Measurements from ENCODE around the gene CYTL1. TPM values are rescaled to one million over a fixed set of nuclear protein-coding genes. Genes with fewer than 3 reads are reported as not detected.

Gene CYTL1
- total RNA-seq, 2 donors from 2014 or later, result not detected

DNA sequence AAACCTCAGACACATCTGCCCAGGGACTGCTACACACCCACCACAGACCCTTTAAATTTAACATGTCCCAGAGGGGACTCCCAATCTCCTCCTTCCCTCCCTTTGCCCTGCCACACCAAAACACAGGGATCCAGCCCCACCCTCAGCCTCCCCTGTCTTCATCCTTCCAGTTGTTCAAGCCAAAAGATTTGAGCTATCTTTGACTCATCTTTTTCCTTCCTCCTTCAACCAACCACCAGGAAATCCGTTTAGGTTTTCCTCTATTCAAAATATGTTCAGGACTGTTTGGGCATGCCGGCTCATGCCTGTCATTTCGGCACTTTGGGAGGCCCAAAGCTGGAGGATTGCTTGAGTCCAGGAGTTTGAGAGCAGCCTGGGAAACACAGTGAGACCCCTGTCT lies 25.1 kb upstream of the CYTL1 start:
- H3K36me3 Mint-ChIP-seq (ENCODE audit: insufficient read depth in 2 of 2), result no peaks in the 10 kb centered on the region

DNA sequence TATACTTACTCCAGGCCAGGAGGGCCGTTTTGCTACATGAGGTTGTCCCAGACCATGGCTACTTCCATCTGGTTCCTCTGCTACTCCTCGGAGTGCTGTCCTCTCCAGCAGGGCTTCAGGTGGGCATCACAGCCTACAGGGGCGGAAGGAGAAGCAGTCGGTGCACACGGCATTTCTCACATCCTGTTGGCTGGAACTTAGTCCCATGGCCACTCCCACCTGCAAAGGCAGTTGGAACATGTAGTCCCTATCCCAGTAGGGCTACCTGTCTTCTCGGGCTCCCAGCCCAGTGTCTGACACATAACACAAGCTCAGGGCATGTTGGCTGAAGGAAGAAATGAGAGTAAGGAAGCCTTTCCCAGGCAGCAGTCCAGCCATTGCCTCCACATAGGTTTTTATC lies 24.3 kb upstream of the CYTL1 start:
- Mint-ChIP-seq H3K9me3 (no peaks in the 10 kb centered on the region), H3K36me3 (ENCODE audit: insufficient read depth in 2 of 2) (no peaks in the 10 kb centered on the region), H3K4me3 (no peak overlapping the region), H3K27ac (no peak overlapping the region), H3K4me1 (ENCODE audit: low read depth) (no peaks in the 10 kb centered on the region), H3K27me3 (ENCODE audit: low read depth) (peaks cover 37% of the 10 kb centered on the region)
- ATAC-seq (replicated peaks in 1 of 2), result no peak
- no peak for DNase-seq

More for the DNA sequence above, 25.1 kb upstream of the CYTL1 start:
- H3K27ac Mint-ChIP-seq, result no peak overlapping the region
- no peak for DNase-seq
- H3K27me3 Mint-ChIP-seq (ENCODE audit: low read depth), result peaks cover 41% of the 10 kb centered on the region
- no peak for ATAC-seq (replicated peaks in 1 of 2)
- no peaks in the 10 kb centered on the region for H3K4me1 Mint-ChIP-seq (ENCODE audit: low read depth)
- no peak overlapping the region for H3K4me3 Mint-ChIP-seq
- H3K9me3 Mint-ChIP-seq, result no peaks in the 10 kb centered on the region

DNA sequence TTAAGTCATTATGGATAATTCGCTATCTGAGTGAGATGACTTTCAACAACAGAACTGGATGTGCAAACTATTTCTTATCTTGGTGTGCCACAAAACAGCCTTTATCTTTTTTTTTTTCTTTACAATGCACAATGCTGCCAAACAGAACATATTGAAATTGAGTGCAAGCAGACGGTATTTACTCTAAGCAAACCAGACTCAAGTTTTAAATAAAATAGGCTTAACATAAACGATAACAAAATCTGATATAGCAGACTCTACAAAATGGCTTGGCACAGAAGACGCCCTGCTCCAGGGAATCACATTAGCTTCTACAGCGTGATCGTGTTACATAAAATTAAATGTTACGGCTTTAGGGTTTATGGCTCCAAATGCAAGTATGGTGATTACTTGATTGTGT lies 22.4 kb upstream of the CYTL1 start:
- ATAC-seq (replicated peaks in 1 of 2), result no peak
- H3K9me3 Mint-ChIP-seq, result no peaks in the 10 kb centered on the region

DNA sequence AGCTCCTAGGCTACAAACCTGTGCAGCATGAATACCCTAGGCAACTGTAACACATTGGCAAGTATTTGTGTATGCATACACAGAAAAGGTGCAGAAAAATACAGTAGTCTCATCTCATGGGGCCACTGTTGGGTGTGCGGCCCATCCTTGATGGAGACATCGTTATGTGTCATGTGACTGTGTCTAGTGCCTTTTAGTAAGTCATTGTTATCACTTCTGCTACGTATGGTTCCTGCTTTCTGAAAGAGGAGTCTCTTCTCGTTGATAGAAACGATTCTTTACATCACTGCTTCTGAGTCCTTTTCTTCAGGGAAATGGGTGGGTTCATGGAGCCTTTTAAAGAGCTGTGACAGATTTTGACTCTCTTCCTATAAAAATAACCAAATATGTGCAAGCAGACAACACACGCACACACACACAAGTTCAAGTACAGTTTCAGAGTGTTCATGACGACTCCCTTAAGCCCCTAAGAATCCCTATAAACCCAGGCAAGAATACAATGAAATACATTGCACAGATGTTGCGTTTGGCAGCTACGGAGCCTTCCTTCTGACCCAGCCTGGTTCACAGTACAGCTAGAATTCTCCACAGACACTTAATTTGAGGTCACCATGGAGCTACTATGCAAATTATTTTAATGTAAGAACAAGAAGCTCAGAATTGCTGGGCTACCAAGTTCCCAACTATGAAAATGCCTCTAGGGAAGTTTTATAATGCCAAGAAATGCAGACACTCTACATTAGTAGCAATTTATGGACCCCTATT lies 21.8 kb upstream of the CYTL1 start:
- Mint-ChIP-seq H3K27ac (no peak overlapping the region), H3K4me1 (ENCODE audit: low read depth) (no peaks in the 10 kb centered on the region), H3K4me3 (no peak overlapping the region), H3K36me3 (ENCODE audit: insufficient read depth in 2 of 2) (no peaks in the 10 kb centered on the region), H3K27me3 (ENCODE audit: low read depth) (peaks cover 27% of the 10 kb centered on the region), H3K9me3 (no peaks in the 10 kb centered on the region)
- ATAC-seq (replicated peaks in 1 of 2) (no peak), DNase-seq (no peak)

More for the DNA sequence above, 22.4 kb upstream of the CYTL1 start:
- no peak for DNase-seq
- no peak overlapping the region for H3K27ac Mint-ChIP-seq
- no peak overlapping the region for H3K4me3 Mint-ChIP-seq
- H3K36me3 Mint-ChIP-seq (ENCODE audit: insufficient read depth in 2 of 2), result no peaks in the 10 kb centered on the region
- no peaks in the 10 kb centered on the region for H3K4me1 Mint-ChIP-seq (ENCODE audit: low read depth)
- peaks cover 31% of the 10 kb centered on the region for H3K27me3 Mint-ChIP-seq (ENCODE audit: low read depth)

DNA sequence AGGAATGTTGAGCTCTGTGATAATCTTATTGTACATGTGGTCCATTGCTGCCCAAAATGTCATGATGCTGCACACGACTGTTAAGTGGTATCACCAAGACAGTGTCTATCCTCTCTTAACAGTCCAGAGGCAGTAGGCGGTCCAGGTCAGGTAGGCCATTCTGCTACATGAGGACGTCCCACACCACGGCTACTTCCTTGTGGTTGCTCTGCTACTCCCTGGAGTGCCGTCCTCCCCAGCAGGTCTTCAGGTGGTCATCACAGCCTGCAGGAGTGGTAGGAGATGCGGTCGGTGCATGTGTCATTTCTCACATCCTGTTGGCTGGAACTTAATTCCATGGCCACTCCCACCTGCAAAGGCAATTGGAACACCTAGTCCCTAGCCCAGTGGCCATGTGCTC lies 20.5 kb upstream of the CYTL1 start:
- H3K27ac Mint-ChIP-seq, result no peak overlapping the region
- H3K27me3 Mint-ChIP-seq (ENCODE audit: low read depth), result peaks cover 17% of the 10 kb centered on the region
- DNase-seq, result no peak
- no peak overlapping the region for H3K4me3 Mint-ChIP-seq
- no peaks in the 10 kb centered on the region for H3K36me3 Mint-ChIP-seq (ENCODE audit: insufficient read depth in 2 of 2)
- H3K4me1 Mint-ChIP-seq (ENCODE audit: low read depth), result no peaks in the 10 kb centered on the region
- H3K9me3 Mint-ChIP-seq, result no peaks in the 10 kb centered on the region
- no peak for ATAC-seq (replicated peaks in 1 of 2)

DNA sequence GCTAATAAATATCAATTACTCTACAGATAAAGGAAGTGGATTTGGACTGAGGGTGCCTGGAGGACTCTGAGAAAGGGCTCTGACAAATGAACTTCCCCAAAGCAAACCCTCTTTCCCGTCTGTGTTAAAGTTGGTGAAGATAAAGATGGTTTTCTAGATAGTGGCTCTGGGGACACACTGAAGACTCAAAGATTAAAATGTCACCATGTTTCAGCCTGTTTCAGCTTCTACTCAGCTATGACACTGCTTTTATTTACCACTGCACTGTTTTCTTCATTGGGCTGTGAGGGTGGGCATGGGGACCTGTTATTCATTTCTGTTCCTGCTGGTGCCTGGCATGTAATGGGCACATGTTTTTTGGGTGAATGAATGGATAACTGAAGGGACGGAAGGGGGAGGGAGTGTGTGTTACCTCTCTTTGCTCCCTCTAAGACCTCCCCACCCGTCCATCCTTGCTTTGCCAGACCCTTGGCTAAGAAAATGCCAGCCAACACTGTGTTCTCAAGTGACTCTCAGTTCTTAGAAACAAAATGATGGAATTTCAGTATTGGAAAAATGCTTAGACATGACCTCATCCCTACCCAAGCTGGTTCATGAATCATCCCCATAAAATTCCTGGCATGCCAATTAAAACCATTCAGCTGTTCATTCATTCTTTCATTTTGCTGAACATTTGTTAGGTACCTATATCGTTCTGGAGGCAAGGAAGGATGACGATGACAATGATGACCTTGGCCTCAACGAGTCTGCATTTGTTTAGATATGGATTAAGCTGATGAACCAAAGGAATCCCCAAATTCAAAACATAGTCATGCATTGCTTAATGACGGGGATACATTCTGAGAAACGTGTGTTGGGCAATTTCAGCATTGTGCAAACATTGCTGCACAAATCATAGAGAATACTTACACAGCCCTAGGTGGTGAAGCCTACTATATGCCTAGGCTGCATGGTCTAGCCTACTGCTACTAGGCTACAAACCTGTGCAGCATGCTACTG lies 18.6 kb upstream of the CYTL1 start:
- no peak for DNase-seq
- H3K9me3 Mint-ChIP-seq, result no peaks in the 10 kb centered on the region
- H3K4me1 Mint-ChIP-seq (ENCODE audit: low read depth), result peaks cover 7% of the 10 kb centered on the region

DNA sequence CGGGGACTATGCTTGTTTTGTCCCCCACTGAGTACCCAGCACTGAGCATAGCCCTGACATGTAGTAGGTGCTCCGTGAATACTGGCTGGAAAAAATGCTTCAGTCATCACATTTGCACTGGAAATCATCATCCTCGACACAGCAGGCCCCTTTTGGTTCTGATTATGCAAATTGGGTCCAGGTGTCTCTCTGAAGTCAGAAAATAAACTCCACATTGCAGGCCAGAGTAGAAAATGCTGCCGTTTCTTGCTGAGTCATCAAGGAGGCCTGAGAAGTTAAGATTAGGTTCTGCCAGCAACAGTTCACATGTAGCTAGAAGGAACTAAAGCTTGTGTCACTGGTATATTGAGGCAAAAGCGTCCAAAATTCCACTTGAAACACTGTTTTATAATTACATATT lies 17.0 kb upstream of the CYTL1 start:
- Mint-ChIP-seq H3K9me3 (no peaks in the 10 kb centered on the region), H3K4me3 (no peak overlapping the region), H3K36me3 (ENCODE audit: insufficient read depth in 2 of 2) (no peaks in the 10 kb centered on the region), H3K27ac (no peak overlapping the region), H3K4me1 (ENCODE audit: low read depth) (peaks cover 7% of the 10 kb centered on the region), H3K27me3 (ENCODE audit: low read depth) (peaks cover 5% of the 10 kb centered on the region)
- ATAC-seq (replicated peaks in 1 of 2) (no peak), DNase-seq (no peak)

More for the DNA sequence above, 18.6 kb upstream of the CYTL1 start:
- ATAC-seq (replicated peaks in 1 of 2), result no peak
- H3K27me3 Mint-ChIP-seq (ENCODE audit: low read depth), result peaks cover 12% of the 10 kb centered on the region
- no peaks in the 10 kb centered on the region for H3K36me3 Mint-ChIP-seq (ENCODE audit: insufficient read depth in 2 of 2)
- H3K27ac Mint-ChIP-seq, result no peak overlapping the region
- no peak overlapping the region for H3K4me3 Mint-ChIP-seq

DNA sequence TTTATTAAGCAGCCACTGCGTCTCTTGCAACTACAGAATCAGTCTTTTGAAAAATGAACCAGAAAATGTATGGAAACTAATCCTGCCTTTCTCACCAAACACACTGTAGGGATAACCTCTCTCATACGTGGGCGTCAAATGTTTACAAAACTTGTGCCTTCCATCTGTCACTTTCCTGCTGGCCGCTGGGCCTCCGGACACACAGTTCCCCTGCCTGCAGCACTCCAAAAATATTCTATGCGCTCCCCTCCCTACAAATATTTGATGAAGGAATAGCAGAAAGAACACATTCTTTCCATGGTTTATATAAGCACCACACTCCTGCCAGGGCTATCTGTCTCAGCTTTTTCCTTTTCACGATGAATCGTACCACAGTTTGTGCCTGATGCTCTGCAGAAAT lies 14.9 kb upstream of the CYTL1 start:
- Mint-ChIP-seq H3K9me3 (no peaks in the 10 kb centered on the region), H3K4me3 (no peak overlapping the region), H3K4me1 (ENCODE audit: low read depth) (peaks cover 7% of the 10 kb centered on the region), H3K36me3 (ENCODE audit: insufficient read depth in 2 of 2) (no peaks in the 10 kb centered on the region), H3K27me3 (ENCODE audit: low read depth) (peaks cover 5% of the 10 kb centered on the region), H3K27ac (no peak overlapping the region)
- ATAC-seq (replicated peaks in 1 of 2) (no peak), DNase-seq (no peak)

DNA sequence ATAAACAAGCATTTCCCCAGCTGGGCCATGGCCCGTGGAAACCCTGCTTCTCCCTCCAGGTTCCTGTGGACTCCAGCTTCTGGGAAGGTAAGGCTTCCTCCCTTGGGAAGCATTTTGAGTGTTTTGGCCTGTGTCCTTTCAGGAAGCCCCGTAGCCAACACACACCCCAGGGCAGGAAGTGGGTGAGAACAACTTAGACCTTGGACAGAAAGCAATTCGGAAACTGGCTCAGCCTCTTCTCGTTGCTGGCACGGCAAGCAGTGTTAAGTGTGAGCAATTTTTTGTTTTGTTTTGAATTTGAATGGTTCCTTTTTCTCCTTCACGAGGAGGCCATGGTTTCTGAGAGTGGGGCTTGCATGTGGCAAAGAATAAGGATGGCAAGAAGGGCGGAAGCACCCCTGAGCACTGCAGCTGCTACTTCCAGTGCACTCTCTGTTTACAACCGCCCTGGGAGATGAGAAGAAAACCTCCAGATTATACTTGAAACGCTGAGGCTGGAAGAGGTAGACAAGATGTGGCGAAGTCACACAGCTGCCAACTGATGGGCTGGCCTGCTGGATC lies 14.1 kb upstream of the CYTL1 start:
- H3K36me3 Mint-ChIP-seq (ENCODE audit: insufficient read depth in 2 of 2), result no peaks in the 10 kb centered on the region
- H3K4me3 Mint-ChIP-seq, result peak overlapping the region in 1 of 2 donors; percentile 42
- H3K9me3 Mint-ChIP-seq, result no peaks in the 10 kb centered on the region
- peaks cover 7% of the 10 kb centered on the region for H3K4me1 Mint-ChIP-seq (ENCODE audit: low read depth)
- H3K27ac Mint-ChIP-seq, result peak overlapping the region; percentile 27
- H3K27me3 Mint-ChIP-seq (ENCODE audit: low read depth), result peaks cover 5% of the 10 kb centered on the region
- DNase-seq, result no peak
- peak in 1 of 2 donors; percentile 29 for ATAC-seq (replicated peaks in 1 of 2)

DNA sequence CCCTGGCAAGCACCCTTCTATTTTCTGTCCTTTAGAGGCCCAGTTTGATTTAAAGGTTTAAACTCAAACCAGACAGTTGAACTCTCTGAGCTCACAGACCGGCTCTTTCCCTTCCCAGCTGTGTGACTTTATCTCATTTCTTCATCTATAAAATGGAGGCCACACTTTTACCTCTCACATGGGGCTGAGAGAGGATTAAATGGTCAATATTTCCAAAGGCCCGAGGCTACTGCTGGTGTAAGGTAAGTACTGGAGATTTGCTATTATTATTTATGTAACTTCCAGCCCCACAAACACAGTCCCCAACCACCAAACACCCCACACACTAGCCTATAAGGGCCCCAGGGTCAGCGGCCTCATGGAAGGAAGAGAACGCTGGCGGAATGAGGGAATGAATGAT lies 13.6 kb upstream of the CYTL1 start:
- Mint-ChIP-seq H3K27me3 (ENCODE audit: low read depth) (peaks cover 5% of the 10 kb centered on the region), H3K4me3 (no peak overlapping the region), H3K9me3 (no peaks in the 10 kb centered on the region), H3K27ac (no peak overlapping the region), H3K36me3 (ENCODE audit: insufficient read depth in 2 of 2) (no peaks in the 10 kb centered on the region), H3K4me1 (ENCODE audit: low read depth) (peaks cover 7% of the 10 kb centered on the region)
- DNase-seq (no peak), ATAC-seq (replicated peaks in 1 of 2) (no peak)

DNA sequence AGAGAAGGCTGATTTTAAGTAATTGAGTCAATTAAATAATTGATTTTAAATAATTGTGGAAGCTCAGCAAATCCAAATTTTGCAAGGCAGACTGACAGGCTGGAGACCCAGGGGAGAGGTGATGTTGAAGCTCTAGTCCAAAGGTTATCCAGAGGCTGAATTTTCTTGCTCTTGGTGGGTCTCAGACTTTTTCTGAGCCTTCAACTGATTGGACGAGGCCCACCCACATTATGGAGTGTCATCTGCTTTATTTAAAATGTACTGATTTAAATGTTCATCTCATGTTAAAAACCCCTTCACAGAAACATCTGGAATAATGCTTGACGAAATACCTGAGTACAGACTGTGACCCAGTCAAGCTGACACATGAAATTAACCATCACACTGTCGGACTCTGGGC lies 11.7 kb upstream of the CYTL1 start:
- Mint-ChIP-seq H3K9me3 (no peaks in the 10 kb centered on the region), H3K27me3 (ENCODE audit: low read depth) (peaks cover 8% of the 10 kb centered on the region), H3K27ac (no peak overlapping the region), H3K4me3 (no peak overlapping the region), H3K36me3 (ENCODE audit: insufficient read depth in 2 of 2) (no peaks in the 10 kb centered on the region), H3K4me1 (ENCODE audit: low read depth) (peaks cover 14% of the 10 kb centered on the region)
- ATAC-seq (replicated peaks in 1 of 2) (no peak), DNase-seq (no peak)

DNA sequence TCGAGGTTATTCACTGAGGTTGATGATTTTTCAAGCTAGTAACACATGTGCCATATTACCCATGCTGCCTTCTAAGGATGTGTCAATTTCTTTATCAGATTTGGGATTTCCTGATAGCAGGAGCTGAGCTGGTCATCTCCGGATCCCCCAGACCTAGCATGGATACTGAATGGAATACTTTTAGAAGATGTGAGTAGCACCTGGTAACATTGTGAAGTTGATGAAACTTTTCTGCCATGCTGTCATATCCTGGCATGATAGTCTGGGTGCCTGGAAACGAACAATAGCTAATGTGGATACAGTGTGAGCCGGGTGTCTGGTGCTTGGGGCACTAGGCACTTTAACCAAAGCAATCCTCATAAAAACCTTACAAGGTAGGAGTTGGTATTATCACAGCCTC lies 11.0 kb upstream of the CYTL1 start:
- Mint-ChIP-seq H3K9me3 (no peaks in the 10 kb centered on the region), H3K36me3 (ENCODE audit: insufficient read depth in 2 of 2) (no peaks in the 10 kb centered on the region), H3K27me3 (ENCODE audit: low read depth) (peaks cover 15% of the 10 kb centered on the region), H3K4me3 (no peak overlapping the region), H3K4me1 (ENCODE audit: low read depth) (peaks cover 14% of the 10 kb centered on the region), H3K27ac (no peak overlapping the region)
- ATAC-seq (replicated peaks in 1 of 2) (no peak), DNase-seq (no peak)

DNA sequence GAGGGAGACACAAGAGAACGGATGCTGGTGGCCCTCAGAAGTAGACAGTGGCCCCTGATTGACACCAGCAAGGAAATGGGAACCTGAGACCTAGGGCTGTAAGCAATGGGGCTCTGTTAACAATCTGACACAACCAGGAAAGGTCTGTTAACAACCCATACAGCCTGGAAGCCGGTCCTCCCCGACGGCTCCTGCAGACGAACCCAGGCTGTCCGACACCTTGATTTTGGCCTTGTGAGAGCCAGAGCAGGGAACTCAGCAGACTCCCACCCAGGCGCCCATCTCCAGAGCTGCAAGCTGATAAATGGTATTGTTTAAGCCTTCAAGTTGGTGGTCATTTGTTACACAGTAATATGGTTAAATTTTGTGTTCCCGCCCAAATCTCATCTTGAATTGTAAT lies 10.2 kb upstream of the CYTL1 start:
- no peak overlapping the region for H3K4me3 Mint-ChIP-seq
- peaks cover 14% of the 10 kb centered on the region for H3K27me3 Mint-ChIP-seq (ENCODE audit: low read depth)
- no peaks in the 10 kb centered on the region for H3K36me3 Mint-ChIP-seq (ENCODE audit: insufficient read depth in 2 of 2)
- H3K9me3 Mint-ChIP-seq, result no peaks in the 10 kb centered on the region
- DNase-seq (no peak), ATAC-seq (replicated peaks in 1 of 2) (no peak)
- H3K27ac Mint-ChIP-seq, result no peak overlapping the region
- H3K4me1 Mint-ChIP-seq (ENCODE audit: low read depth), result peaks cover 14% of the 10 kb centered on the region

Data from activated T-cell treated with anti-CD3 and anti-CD28 coated beads, Interleukin-2, amount 50 U/mL, for 72 hours (primary cell).